Gastroesophageal sphincter (tissue), 4 donors: ENCODE measurements around the gene HRH3. TPM values are rescaled to one million over a fixed set of nuclear protein-coding genes. Genes with fewer than 3 reads are reported as not detected.

Experiments
- ATAC-seq: fragments of 150-250 bp; one replicate; pipeline ENCODE4 v1.9.1; 2016; ENCODE audit warnings: mild to moderate bottlenecking, moderate library complexity
- H3K27ac ChIP-seq, 4 donors: fragments of 200-600 bp; sonication (generic) in 3 of 4; 1 replicate in 3 of 4; 2 replicates in 1 of 4; pipeline ENCODE4 v1.5.1; 2016 to 2019
- H3K27me3 ChIP-seq: fragments of 200-600 bp; sonication (generic); one replicate; pipeline ENCODE4 v1.5.1; 2019
- H3K36me3 ChIP-seq, 2 donors: fragments of 200-600 bp; sonication (generic); one replicate each; pipeline ENCODE4 v1.5.1; 2019; ENCODE audit warnings: control low read depth in 1 of 2
- H3K4me1 ChIP-seq, 3 donors: fragments of 200-600 bp; sonication (generic); 1 replicate in 2 of 3; 2 replicates in 1 of 3; pipeline ENCODE4 v1.5.1; 2016 to 2019; ENCODE audit warnings: control low read depth in 2 of 3
- H3K4me3 ChIP-seq, 2 donors: fragments of 200-600 bp; sonication (generic); one replicate each; pipeline ENCODE4 v1.5.1; 2019; ENCODE audit warnings: mild to moderate bottlenecking in 1 of 2, moderate library complexity in 1 of 2
- H3K9me3 ChIP-seq, 3 donors: fragments of 200-600 bp; sonication (generic); one replicate each; pipeline ENCODE4 v1.5.1; 2017 to 2019; ENCODE audit warnings: control low read depth in 2 of 3
- EP300 ChIP-seq: sonication (generic); formaldehyde crosslinking; IDR thresholded peaks from one replicate; pipeline ENCODE4 v1.6.1; 2017; ENCODE audit warnings: antibody characterized with exemption, mild to moderate bottlenecking
- POLR2A ChIP-seq, 2 donors: fragments of 450-650 bp; IDR thresholded peaks; one replicate each; pipeline ENCODE4 v1.6.1; 2017; ENCODE audit warnings: antibody characterized with exemption in 2 of 2, mild to moderate bottlenecking in 2 of 2, moderate library complexity in 1 of 2
- POLR2AphosphoS5 ChIP-seq: sonication (generic); formaldehyde crosslinking; IDR thresholded peaks from one replicate; pipeline ENCODE4 v1.6.1; 2017; ENCODE audit warnings: antibody characterized with exemption
- WGBS, 2 donors: methylation state at CpG; one replicate each; pipeline ENCODE4 v1.1.5; 2018; ENCODE audit warnings: low coverage in 1 of 2; 5-methylcytosine and 5-hydroxymethylcytosine counted together
- total RNA-seq, 4 donors: library from RNA; depleted of rRNA; stranded (reverse); fragments of >200 nt; gene quantifications; one replicate each; pipeline ENCODE4 v1.1.0, GENCODE V29; 2016
- TF ChIP-seq, protein P1 (sequence below), 4 experiments: fragments of 200-600 bp in 2 of 4; fragments of 450-650 bp in 2 of 4; sonication (generic) in 1 of 4; IDR thresholded peaks; one replicate each; pipeline ENCODE4 v1.5.1; 2017 to 2019; ENCODE audit warnings: antibody characterized with exemption in 4 of 4, mild to moderate bottlenecking in 2 of 4, moderate library complexity in 2 of 4

The HRH3 gene
- total RNA-seq, 4 donors from 2014 or later, result not detected

DNA sequence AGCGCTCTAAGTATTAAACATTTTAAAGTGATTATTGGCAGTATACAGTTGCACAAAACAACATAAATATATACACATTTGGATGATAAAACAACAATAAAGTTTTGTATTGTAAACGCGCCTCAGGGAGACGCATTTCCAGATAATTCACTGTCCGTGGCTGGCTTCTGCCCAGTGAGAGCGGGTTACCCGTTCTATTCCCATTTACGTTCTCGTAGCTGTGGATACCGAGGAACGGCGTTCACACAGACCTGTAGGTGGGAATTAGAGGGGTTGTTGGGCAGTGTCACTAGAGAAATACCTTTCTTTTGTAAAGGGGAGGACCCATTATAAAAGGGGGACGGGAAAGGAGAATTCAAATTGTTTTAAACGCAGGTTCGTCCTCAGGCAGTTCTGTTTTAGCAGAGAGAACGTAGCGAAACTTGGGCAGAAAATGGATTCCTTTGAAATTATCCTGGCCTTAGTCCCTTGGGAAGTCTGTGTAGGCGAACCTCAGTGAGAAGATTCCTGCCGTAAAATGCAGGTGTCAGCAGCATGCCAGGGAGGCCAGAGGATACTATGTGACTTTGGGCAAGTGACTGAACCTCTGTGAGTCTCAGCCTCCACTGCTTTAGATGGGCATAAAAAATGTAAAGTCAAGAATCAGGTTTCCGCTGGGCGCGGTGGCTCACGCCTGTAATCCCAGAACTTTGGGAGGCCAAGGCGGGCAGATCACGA, 36.5 kb downstream of the HRH3 start:
- Histone ChIP-seq H3K27ac (peak overlapping the region; percentile 91 to 99 (median 94)), H3K9me3 (no peaks in the 10 kb centered on the region), H3K4me3 (peak overlapping the region; percentile 88 to 92), H3K36me3 (peaks cover 0 to 17% of the 10 kb centered on the region in 2 donors), H3K4me1 (peaks cover 0 to 50% (median 7%) of the 10 kb centered on the region in 3 donors), H3K27me3 (no peaks in the 10 kb centered on the region)
- WGBS, 2 donors, result 21 to 27% methylated on average over 23 of the region's 25 CpGs
- ATAC-seq, result no peak
- TF ChIP-seq EP300 (no peak), POLR2A (IDR thresholded peaks at IDR 0.05) (no peak), POLR2AphosphoS5 (no peak)
- TF ChIP-seq, protein P1, sequence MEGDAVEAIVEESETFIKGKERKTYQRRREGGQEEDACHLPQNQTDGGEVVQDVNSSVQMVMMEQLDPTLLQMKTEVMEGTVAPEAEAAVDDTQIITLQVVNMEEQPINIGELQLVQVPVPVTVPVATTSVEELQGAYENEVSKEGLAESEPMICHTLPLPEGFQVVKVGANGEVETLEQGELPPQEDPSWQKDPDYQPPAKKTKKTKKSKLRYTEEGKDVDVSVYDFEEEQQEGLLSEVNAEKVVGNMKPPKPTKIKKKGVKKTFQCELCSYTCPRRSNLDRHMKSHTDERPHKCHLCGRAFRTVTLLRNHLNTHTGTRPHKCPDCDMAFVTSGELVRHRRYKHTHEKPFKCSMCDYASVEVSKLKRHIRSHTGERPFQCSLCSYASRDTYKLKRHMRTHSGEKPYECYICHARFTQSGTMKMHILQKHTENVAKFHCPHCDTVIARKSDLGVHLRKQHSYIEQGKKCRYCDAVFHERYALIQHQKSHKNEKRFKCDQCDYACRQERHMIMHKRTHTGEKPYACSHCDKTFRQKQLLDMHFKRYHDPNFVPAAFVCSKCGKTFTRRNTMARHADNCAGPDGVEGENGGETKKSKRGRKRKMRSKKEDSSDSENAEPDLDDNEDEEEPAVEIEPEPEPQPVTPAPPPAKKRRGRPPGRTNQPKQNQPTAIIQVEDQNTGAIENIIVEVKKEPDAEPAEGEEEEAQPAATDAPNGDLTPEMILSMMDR (IDR thresholded peaks at IDR 0.05), result no peak

GRCh38 chr20:62182469-62183425, 37.3 kb downstream of the HRH3 start, which contains the start of gene MTG2:
TSS of gene MTG2 (plus strand) at chr20:62183028. CDS start at chr20:62193421, 10,393 bp downstream.
- no peaks in the 10 kb centered on the region for H3K9me3 ChIP-seq
- H3K27ac ChIP-seq, result peak within 1 kb of the TSS; percentile 91 to 99 (median 94)
- H3K36me3 ChIP-seq, result peaks cover 0 to 23% of the 10 kb centered on the region in 2 donors
- WGBS, 2 donors, result 0% methylated on average over 2 to 9 of the region's 96 CpGs
- peaks cover 0 to 50% (median 7%) of the 10 kb centered on the region in 3 donors for H3K4me1 ChIP-seq
- peak within 1 kb of the TSS; percentile 88 to 92 for H3K4me3 ChIP-seq
- ATAC-seq, result peak; percentile 98
- TF ChIP-seq, protein P1 (IDR thresholded peaks at IDR 0.05), result peak in 3 of 4 experiments; percentile 23 to 33 (median 24)
- TF ChIP-seq POLR2A (IDR thresholded peaks at IDR 0.05) (peak; percentile 86 to 90), EP300 (no peak), POLR2AphosphoS5 (peak; percentile 96)
- H3K27me3 ChIP-seq, result no peaks in the 10 kb centered on the region

DNA sequence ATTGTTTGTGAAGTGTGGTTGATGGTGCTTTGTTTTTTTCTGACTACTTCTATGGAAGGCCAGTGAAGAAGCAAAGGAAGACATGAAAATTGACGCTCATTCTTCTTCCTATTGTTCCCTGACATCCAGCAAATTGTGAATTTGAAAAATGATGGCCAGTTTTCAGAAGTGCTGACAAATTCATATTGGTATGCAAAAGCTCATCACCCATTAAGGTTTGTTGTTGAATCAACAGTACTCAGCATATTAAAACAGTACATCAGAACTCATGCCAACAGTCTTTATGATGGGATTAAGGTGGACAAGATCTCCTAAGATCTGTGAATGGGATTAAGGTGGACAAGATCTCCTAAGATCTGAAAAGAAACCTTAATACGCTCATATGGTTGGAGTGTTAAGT, 38.3 kb downstream of the HRH3 start:
- peak overlapping the region in 3 of 4 donors; percentile 91 to 99 (median 96) for H3K27ac ChIP-seq
- H3K9me3 ChIP-seq, result no peaks in the 10 kb centered on the region
- peaks cover 0 to 40% (median 7%) of the 10 kb centered on the region in 3 donors for H3K4me1 ChIP-seq
- WGBS, 2 donors, result 82 to 88% methylated on average over 2 of the region's 2 CpGs
- TF ChIP-seq POLR2A (IDR thresholded peaks at IDR 0.05) (no peak), EP300 (no peak), POLR2AphosphoS5 (no peak)
- peak overlapping the region in 1 of 2 donors; percentile 92 for H3K4me3 ChIP-seq
- H3K36me3 ChIP-seq, result peaks cover 0 to 30% of the 10 kb centered on the region in 2 donors
- no peak for ATAC-seq
- H3K27me3 ChIP-seq, result no peaks in the 10 kb centered on the region

GRCh38 chr20:62179162-62179504, 40.9 kb downstream of the HRH3 start:
- 96% methylated on average over 5 of the region's 14 CpGs; no CpG with 5 or more reads in 1 of the 2 donors for WGBS, 2 donors
- no peaks in the 10 kb centered on the region for H3K9me3 ChIP-seq
- H3K4me1 ChIP-seq, result peaks cover 0 to 19% (median 7%) of the 10 kb centered on the region in 3 donors
- no peaks in the 10 kb centered on the region for H3K27me3 ChIP-seq
- H3K36me3 ChIP-seq, result peaks cover 0 to 57% of the 10 kb centered on the region in 2 donors
- no peak for ATAC-seq
- TF ChIP-seq, protein P1 (IDR thresholded peaks at IDR 0.05), result no peak
- TF ChIP-seq EP300, result no peak
- TF ChIP-seq POLR2A (IDR thresholded peaks at IDR 0.05), result no peak
- no peak for TF ChIP-seq POLR2AphosphoS5
- no peak overlapping the region for H3K27ac ChIP-seq
- H3K4me3 ChIP-seq, result no peak overlapping the region
